Measurements from ENCODE around the gene SESN1. TPM values are rescaled to one million over a fixed set of nuclear protein-coding genes. Genes with fewer than 3 reads are reported as not detected.
A peak's percentile ranks its signal among the peaks of the same experiment; 100 is the strongest.

The SESN1 gene
- total RNA-seq, 1 experiment from 2014 or later: 17.5 TPM

DNA sequence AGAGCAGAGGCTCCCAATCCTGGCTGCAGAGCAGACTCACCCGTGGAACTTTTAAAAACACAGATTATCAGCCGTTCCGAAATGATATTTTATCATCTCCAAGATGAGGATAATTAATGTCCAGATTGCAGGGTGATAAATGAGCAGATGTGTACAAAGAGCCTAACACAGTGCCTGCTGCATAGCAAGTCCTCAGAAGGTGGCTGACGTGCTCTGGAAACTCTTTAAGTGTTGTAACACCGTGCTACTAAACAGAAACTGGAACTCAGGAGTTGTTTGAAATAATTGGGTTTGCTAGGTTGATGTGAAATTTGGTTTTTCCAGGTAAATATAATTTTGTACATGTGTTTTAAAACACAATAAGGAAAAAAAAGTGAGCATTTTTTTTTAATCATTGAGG lies 128.4 kb downstream of the SESN1 start:
- H4K5ac ChIP-seq (ENCODE audit: insufficient read length, low read depth, low read length): no peak overlapping the region
- no peak overlapping the region for H3K27ac ChIP-seq (ENCODE audit: insufficient read length, low read depth, low read length)
- no CpG with 5 or more reads among the region's 5 CpGs for WGBS (ENCODE audit: extremely low coverage, insufficient read length, low lambda C conversion rate)
- no peak overlapping the region for H3K4ac ChIP-seq (ENCODE audit: low read depth, low read length)
- H3K18ac ChIP-seq (ENCODE audit: insufficient read length, low read depth, low read length): no peak overlapping the region
- no peaks in the 10 kb centered on the region for H3K23me2 ChIP-seq (ENCODE audit: insufficient read length, low read depth, low read length, poor library complexity, severe bottlenecking)
- no peak for DNase-seq
- no peak overlapping the region for H3K56ac ChIP-seq (ENCODE audit: insufficient read length, low read depth, low read length)
- H2BK5ac ChIP-seq (ENCODE audit: insufficient read length, low read length): no peak overlapping the region
- no peaks in the 10 kb centered on the region for H3K27me3 ChIP-seq (ENCODE audit: insufficient read depth, low read length)
- no peak overlapping the region for H3K4me3 Mint-ChIP-seq
- H3K9ac ChIP-seq (ENCODE audit: extremely low read depth, insufficient read length, low read length): no peak overlapping the region
- TF ChIP-seq, protein P1, sequence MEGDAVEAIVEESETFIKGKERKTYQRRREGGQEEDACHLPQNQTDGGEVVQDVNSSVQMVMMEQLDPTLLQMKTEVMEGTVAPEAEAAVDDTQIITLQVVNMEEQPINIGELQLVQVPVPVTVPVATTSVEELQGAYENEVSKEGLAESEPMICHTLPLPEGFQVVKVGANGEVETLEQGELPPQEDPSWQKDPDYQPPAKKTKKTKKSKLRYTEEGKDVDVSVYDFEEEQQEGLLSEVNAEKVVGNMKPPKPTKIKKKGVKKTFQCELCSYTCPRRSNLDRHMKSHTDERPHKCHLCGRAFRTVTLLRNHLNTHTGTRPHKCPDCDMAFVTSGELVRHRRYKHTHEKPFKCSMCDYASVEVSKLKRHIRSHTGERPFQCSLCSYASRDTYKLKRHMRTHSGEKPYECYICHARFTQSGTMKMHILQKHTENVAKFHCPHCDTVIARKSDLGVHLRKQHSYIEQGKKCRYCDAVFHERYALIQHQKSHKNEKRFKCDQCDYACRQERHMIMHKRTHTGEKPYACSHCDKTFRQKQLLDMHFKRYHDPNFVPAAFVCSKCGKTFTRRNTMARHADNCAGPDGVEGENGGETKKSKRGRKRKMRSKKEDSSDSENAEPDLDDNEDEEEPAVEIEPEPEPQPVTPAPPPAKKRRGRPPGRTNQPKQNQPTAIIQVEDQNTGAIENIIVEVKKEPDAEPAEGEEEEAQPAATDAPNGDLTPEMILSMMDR (conservative IDR thresholded peaks at IDR 0.05): no peak
- H4K20me1 ChIP-seq (ENCODE audit: control insufficient read depth, insufficient read depth, insufficient read length): no peaks in the 10 kb centered on the region
- no peak overlapping the region for H4K8ac ChIP-seq (replicated peaks; ENCODE audit: insufficient read length, low read depth, low read length)
- no peaks in the 10 kb centered on the region for H3K9me3 Mint-ChIP-seq
- H3T11ph ChIP-seq (ENCODE audit: low read length): no peak overlapping the region
- H2BK20ac ChIP-seq (ENCODE audit: low read depth, low read length, poor library complexity, severe bottlenecking): no peak overlapping the region
- H2AFZ ChIP-seq (ENCODE audit: low read length): no peak overlapping the region
- H3K27me3 Mint-ChIP-seq (ENCODE audit: low read depth): no peaks in the 10 kb centered on the region
- H3K4me2 ChIP-seq (ENCODE audit: insufficient read depth, insufficient read length, low read length): no peak overlapping the region
- no peaks in the 10 kb centered on the region for H3K9me3 ChIP-seq (ENCODE audit: control insufficient read depth, low read depth, low read length)
- no peak overlapping the region for H3K14ac ChIP-seq (ENCODE audit: insufficient read depth, low read length)
- no peak overlapping the region for H2BK120ac ChIP-seq (ENCODE audit: low read depth, low read length, poor library complexity, severe bottlenecking)
- no peak overlapping the region for H2BK15ac ChIP-seq (ENCODE audit: low read depth, low read length)
- H2BK12ac ChIP-seq (ENCODE audit: insufficient read length, low read depth, low read length): no peak overlapping the region
- peaks cover 30 to 32% of the 10 kb centered on the region in 2 experiments for H3K4me1 Mint-ChIP-seq
- no peaks in the 10 kb centered on the region for H3K79me2 ChIP-seq (ENCODE audit: insufficient read depth, low read length)
- no peaks in the 10 kb centered on the region for H3K79me1 ChIP-seq (ENCODE audit: insufficient read depth, low read depth, low read length, poor library complexity, severe bottlenecking)
- H4K91ac ChIP-seq (ENCODE audit: insufficient read length, low read depth, low read length): no peak overlapping the region
- no peak overlapping the region for H3K23ac ChIP-seq (ENCODE audit: insufficient read length, low read depth, low read length)
- H2AK5ac ChIP-seq (ENCODE audit: insufficient read length, low read length): no peak overlapping the region
- H3K27ac Mint-ChIP-seq: 0 out of 7 replicates have a peak overlapping the region, but pooled peaks of 1 of the 3 experiments have one; percentile 61
- no peaks in the 10 kb centered on the region; the same call in 1 of the 2 replicates for H3K4me1 ChIP-seq (ENCODE audit: insufficient read depth, low read length)
- no peaks in the 10 kb centered on the region for H3K36me3 Mint-ChIP-seq (ENCODE audit: insufficient read depth in 1 of 3, low read depth in 3 of 3)

Measured in H9 (cell line).